Suppressor macrophage treated with lipopolysaccharide for 4 hours (primary cell): ENCODE measurements around the gene MAD1L1.

Experiments
- DNase-seq: peaks from one replicate; pipeline ENCODE4 v3.0.0-alpha.2; 2020

Gene MAD1L1

GRCh38 chr7:2112261-2113198 is 120.2 kb downstream of the MAD1L1 start:
- DNase-seq, result peak; percentile 15

GRCh38 chr7:2111568-2111967 is 121.2 kb downstream of the MAD1L1 start:
- no peak for DNase-seq

GRCh38 chr7:2110610-2111396 is 121.9 kb downstream of the MAD1L1 start:
- no peak for DNase-seq

- peak; percentile 93 for DNase-seq
Measured at GRCh38 chr7:2109936-2110609, 122.7 kb downstream of the MAD1L1 start.

GRCh38 chr7:2109251-2109872 is 123.4 kb downstream of the MAD1L1 start:
- DNase-seq, result peak; percentile 59

GRCh38 chr7:2108501-2109250 is 124.1 kb downstream of the MAD1L1 start:
- no peak for DNase-seq

GRCh38 chr7:2108071-2108455 is 124.7 kb downstream of the MAD1L1 start:
- no peak for DNase-seq

- DNase-seq, result no peak
Measured at GRCh38 chr7:2107386-2108070, 125.2 kb downstream of the MAD1L1 start.

- no peak for DNase-seq
Measured at GRCh38 chr7:2106924-2107323, 125.8 kb downstream of the MAD1L1 start.

- no peak for DNase-seq
Measured at GRCh38 chr7:2106440-2106839, 126.3 kb downstream of the MAD1L1 start.

GRCh38 chr7:2105917-2106316 is 126.8 kb downstream of the MAD1L1 start:
- DNase-seq, result no peak

- DNase-seq, result no peak
Measured at GRCh38 chr7:2105280-2105679, 127.5 kb downstream of the MAD1L1 start.

- no peak for DNase-seq
Measured at GRCh38 chr7:2104716-2105115, 128.0 kb downstream of the MAD1L1 start.

GRCh38 chr7:2104107-2104710 is 128.5 kb downstream of the MAD1L1 start:
- DNase-seq, result peak; percentile 79

GRCh38 chr7:2103071-2103898 is 129.5 kb downstream of the MAD1L1 start:
- no peak for DNase-seq

GRCh38 chr7:2102375-2102723 is 130.4 kb downstream of the MAD1L1 start:
- DNase-seq, result no peak

- no peak for DNase-seq
Measured at GRCh38 chr7:2101630-2102374, 130.9 kb downstream of the MAD1L1 start.

- no peak for DNase-seq
Measured at GRCh38 chr7:2100278-2101208, 132.2 kb downstream of the MAD1L1 start.
